GM21447 (cell line): Measurements from ENCODE around the gene ERN1.
"Not testable (repeated sequence)": the region's sequence is repeated elsewhere in the genome, so short reads cannot be mapped to it uniquely, and the experiment has no call there.

ENCODE experiments used
- ATAC-seq: cut with Tn5 transposase; IDR thresholded peaks from one replicate; pipeline ENCODE4 v1.9.1; 2021; ENCODE audit not compliant: unreplicated experiment

Gene ERN1

DNA sequence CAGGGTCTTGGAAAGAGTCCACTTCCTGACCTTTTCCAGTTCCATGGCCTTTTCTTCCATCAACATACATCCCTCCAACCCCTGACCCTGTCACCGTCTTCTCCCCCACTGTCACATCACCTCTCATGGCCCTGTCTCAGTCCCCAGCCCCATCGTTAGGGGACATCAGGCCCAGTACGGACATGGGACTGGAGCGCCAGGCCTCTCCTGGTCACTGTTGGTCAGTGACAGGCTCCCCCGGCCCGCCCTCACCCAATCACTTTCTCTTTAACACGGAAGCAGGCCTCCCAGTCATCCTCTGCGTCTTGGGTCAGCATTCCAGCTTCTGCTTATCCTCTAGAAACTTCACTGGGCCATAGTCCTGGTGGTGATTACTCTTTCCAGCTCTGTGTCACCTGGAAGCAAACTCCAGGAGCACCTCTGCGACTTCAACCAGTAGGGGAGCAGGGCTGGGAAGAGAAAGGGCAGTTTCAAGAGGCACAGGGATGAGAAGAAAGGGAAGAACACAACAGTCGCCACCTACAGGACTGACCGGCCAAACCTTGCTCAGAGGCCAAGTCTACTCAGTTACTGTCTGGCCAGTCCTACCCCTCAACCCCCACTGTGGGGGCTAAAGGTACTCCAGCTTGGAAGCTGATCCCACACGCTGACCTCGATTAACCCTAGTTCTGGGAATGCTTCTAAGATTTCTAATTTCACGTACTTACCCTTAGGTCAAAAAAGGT lies 93.6 kb downstream of the ERN1 start:
- ATAC-seq: no peak

GRCh38 chr17:64032081-64032480 lies 97.9 kb downstream of the ERN1 start:
- ATAC-seq: no peak

DNA sequence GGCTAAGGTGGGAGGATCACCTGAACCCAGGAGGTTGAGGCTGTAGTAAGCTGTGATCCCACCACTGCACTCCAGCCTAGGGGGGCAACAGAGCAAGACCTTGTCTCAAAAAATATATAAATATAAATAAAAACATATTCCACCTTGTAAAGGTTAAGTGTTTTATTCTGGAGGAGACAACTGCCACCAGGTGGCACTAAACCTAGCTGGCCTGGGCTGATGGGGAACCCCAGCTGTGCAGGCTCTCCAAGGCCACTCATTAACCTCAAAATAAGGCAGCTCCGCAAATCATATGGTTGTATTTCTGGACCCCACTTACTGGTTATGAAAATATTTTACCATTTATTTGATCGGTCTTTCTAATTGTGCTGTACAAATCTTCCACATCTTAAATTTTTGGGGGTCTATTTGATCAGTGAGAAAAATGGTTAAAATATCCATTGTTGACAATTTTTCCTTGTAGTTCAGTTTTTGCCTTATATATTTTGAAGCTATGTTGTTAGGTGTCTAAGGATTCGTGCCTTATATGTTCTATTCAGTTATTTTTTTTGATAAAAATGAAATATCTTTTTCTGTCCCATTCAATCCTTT lies 101.0 kb downstream of the ERN1 start:
- no peak for ATAC-seq

DNA sequence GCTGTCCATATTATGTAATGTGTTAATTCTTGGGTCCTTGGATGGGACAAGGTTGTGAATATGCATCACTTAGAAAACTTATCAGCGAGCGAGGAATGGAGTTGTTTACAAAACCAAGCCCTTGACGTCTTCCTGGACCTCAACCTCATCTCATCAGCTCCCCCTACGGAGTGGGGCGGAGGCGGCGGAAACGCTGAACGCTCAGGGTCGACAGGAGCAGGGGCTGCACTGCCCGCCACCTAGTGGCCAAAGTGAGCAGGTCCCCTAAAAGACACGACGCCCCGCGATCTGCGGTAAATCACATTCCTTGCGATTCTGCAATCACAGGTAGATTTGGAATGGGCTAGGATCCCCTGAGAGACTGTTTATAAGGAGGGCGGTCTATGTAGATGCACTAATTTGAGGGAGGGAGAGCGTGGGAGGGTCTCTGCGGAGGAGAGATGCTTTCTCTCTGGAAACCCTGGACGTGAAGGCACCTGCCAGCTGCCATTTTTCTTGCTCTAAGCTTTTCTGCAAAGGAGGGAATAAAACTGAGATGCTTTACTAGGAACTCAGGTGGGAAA lies 104.1 kb downstream of the ERN1 start:
- peak; percentile 48 for ATAC-seq

- no peak for ATAC-seq
Observed at GRCh38 chr17:64024781-64025731, 104.9 kb downstream of the ERN1 start.

DNA sequence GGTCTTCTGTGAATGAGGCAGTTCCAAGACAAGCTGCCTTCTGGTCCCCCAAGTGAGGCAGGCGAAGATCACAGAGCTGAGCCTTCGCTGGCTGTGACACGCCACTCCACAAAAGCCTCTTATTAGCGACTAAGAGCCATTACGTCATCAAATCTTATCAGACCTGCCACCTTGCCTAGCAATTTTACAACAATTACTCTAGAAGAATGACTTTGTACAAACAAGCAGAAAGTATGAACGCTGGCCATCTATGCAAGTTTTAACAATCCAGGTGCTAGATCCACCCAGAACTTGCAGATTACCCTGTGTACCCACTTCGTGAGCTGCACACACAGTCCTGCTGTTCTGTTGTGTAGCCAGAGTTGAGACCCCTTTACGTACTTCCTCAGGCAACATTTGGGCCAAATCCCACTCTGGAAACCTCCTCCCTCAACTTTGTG lies 105.7 kb downstream of the ERN1 start:
- no peak for ATAC-seq

- no peak for ATAC-seq
Observed at GRCh38 chr17:64022611-64023063, 107.3 kb downstream of the ERN1 start.

- peak; percentile 62 for ATAC-seq
Observed at GRCh38 chr17:64020056-64020766, 109.7 kb downstream of the ERN1 start, which contains the start of gene ICAM2. TSS of gene ICAM2 (minus strand) at chr17:64020633. CDS start at chr17:64006691, 13,942 bp downstream.

DNA sequence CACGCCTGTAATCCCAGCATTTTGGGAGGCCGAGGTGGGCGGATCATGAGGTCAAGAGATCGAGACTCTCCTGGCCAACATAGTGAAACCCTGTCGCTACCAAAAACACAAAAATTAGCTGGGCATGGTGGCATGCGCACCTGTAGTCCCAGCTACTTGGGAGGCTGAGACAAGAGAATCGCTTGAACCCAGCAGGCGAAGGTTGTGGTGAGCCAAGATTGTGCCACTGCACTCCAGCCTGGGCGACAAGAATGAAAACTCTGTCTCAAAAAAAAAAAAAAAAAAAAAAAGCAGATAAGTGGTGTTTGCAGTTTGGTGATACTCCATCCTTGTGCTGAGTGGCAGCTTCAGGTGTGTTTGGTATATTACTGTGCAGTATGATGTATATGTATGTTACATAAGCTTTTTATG lies 110.4 kb downstream of the ERN1 start:
- peak; percentile 10 for ATAC-seq

DNA sequence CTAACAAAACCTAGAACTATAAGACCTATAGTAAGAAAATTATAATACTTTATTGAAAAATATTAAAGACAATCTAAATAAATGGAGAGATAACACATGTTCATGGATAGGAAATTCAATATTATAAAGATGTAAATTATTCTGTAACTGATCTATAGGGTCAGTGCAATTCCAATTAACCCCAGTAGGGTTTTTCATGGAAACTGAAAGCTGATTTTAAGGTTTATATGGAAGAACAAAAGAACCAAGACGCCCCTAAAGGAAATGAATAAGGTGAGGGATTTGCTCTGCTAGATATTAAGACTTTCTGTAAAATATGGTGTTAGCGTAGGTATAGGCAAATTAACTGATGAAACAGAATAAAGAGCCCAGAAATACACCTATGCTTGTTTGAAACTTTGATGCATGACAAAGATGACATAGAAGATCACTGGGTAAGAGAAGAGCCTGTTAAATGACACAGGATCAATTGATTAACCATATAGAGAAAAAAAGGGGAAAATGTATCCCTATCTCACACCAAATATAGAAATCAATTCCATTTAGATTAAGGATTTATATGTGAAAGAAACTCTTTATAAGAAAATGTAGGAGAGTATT lies 112.5 kb downstream of the ERN1 start:
- no peak for ATAC-seq

GRCh38 chr17:64016974-64017373 lies 113.0 kb downstream of the ERN1 start:
- ATAC-seq: no peak

DNA sequence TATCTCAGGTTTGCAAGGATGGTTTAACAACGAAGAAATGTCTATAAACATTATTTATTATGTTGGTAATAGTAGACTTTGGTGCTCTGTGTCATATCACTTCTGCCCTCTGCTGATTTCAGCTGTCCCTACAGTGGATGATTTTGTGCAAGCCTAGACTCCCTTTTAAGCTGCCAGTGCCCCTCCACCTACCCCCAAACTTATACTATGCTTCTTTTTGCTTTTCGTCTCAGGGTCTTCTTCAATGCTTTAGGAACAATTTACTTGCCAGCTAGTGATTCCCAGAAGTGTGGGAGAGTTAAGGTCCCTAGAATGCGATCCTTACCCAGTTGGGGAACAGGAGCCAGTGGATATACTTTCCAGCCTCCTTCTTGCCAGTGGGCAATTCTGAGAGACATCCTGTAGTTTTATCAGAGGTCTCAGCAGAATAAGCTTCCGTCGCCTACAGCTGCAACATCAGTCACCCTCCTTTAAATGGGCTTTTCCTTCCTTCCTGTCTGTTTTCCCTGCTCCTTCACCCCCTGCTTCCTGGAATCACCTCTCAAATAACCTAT lies 113.6 kb downstream of the ERN1 start:
- no peak for ATAC-seq

DNA sequence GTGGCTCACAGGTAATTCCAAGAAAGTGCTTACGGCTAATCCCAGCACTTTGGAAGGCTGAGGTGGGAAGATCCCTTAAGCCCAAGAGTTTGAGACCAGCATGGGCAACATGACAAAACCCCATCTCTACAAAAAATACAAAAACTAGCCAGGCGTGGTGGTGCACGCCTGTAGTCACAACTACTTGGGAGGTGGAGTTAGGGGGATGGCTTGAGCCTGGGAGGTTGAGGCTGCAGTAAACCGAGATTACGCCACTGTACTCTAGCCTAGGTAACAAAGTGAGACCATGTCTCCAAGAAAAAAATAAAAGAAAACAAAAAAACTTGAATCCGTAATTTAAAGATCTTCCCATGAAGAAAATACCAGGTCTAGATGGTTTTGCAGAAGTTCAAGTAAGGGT lies 114.5 kb downstream of the ERN1 start:
- ATAC-seq: no peak

DNA sequence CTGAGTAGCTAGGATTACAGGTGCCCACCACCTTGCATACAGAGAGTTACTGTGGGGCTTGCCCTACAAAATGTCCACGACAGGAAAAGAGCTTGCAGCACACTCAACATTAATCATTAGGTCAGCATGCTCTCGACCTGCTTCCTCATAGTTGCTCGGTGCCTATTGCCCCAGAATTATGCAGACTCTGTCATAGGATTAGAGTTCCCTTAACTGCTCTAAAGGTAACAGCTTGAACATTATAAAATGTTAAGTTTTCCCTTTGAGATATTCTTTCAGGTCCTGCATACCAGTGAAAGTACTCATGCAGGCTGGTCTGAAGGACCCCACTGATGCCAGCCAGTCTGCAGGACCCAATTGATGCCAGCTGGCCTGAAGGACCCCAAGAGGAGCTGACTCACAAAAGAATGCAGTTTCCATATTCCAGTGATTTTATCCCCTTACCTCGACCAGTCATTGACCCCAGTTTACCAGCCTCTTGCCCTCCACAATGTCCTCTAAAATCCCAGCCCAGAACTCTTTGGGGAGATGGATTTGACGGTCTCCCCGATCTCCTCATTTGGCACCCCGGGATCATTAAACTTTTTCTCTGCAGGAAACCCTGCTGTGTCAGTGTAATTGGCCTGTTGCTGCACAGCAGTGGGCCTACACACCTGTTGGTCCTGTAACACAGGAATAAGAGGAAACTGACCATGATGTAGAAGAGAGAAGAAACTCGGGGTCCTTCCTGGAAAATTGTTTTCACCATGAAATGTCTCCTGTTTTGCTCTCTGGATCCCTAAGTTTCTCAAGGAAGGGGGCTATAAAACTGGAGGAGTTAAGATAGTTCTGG lies 120.2 kb downstream of the ERN1 start:
- no peak for ATAC-seq

DNA sequence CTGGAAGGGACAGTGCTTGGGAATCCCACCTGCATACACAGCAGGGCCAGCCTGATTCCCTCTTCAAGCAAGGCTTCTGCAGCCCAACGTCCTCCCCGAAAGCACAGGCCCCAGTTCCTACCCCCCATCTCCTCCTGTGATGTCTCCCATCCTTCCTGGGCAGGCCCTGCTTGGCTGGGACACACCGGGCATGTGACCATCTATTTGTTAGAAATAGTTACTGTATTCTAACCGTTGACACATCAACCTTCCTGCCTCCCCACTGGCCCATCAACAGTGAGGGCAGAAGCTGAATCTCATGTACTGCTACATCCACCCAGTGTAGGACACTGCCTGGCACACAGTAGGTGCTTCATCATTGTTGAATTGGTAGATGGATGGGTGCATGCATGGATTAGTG lies 121.1 kb downstream of the ERN1 start:
- no peak for ATAC-seq

DNA sequence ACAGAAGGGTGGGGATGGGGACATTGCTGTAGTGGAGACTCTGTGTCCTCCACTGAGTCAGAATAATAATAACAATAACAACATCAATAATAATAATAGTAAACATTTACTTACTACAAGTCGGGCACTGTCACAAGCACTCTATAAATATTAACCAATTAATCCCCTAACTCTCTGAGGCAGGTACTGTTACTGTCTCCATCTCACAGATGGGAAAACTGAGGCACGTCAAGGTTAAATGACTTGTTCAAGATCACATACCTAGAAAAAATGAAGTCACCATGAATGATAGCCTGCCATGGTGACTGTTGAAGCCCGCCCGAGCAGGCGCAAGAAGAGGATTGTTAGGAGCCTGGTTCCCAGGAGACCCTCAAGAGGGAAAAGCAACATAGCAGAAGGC lies 121.6 kb downstream of the ERN1 start:
- no peak for ATAC-seq

GRCh38 chr17:64007838-64008282 lies 122.1 kb downstream of the ERN1 start:
- no peak for ATAC-seq

DNA sequence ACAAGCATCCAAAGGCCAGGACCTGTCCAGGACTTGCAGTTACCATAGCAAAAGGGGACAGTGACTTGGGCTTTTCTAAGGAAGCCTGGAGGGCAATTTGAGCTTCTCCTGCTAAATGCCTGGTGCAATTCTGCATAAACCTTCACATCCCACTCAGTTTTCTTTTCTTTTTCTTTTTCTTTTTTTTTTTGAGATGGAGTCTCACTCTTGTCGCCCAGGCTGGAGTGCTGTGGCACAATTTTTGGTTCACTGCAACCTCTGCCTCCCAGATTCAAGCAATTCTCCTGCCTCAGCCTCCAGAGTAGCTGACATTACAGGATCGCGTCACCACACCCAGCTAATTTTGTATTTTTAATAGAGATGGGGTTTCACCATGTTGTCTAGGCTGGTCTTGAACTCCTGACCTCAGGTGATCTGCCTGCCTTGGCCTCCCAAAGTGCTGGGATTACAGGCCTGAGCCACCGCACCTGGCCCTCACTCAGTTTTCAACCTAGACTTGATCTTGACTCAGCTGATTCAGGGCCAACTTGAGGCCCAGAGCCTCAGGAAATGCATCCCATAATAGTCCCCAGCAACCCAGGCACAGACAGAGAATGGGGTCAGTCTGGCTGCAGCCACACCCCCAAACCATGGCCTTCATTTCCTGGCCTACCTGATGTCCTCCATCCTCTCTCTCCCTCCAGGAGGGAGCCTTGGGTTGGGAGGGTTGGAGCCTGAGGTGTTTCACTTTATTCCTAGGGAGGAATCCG lies 122.7 kb downstream of the ERN1 start:
- not testable (repeated sequence) for ATAC-seq
